GM12891 (cell line): Measurements from ENCODE around the gene TATDN2. TPM values are rescaled to one million over a fixed set of nuclear protein-coding genes. Genes with fewer than 3 reads are reported as not detected.

Source experiments
- DNase-seq: peaks from one replicate; pipeline ENCODE4 v3.0.0; 2011; ENCODE audit warnings: low spot score; ENCODE audit not compliant: insufficient read length
- FAIRE-seq: peaks from 2 replicates; lab custom pipeline; 2011; peaks lifted over from hg19 to GRCh38; lab: Jason Lieb, UNC
- PAX5 ChIP-seq: IDR thresholded peaks from 2 replicates; pipeline ENCODE4 v1.6.1; 2011; ENCODE audit warnings: low read length, moderate library complexity, mild to moderate bottlenecking; ENCODE audit not compliant: insufficient read depth, severe bottlenecking
- POLR2A ChIP-seq: IDR thresholded peaks from 2 replicates; pipeline ENCODE4 v1.6.1; 2011; ENCODE audit warnings: low read depth, low read length, control low read depth
- POLR2AphosphoS5 ChIP-seq: IDR thresholded peaks from 2 replicates; pipeline ENCODE4 v1.6.1; 2011; ENCODE audit warnings: low read depth, low read length, control low read depth
- POU2F2 ChIP-seq: IDR thresholded peaks from 2 replicates; pipeline ENCODE4 v1.6.1; 2011; ENCODE audit warnings: low read depth, mild to moderate bottlenecking, control low read depth, low read length, moderate library complexity
- SPI1 ChIP-seq: IDR thresholded peaks from 2 replicates; pipeline ENCODE4 v1.6.1; 2011; ENCODE audit warnings: low read depth, low read length, control low read depth
- TAF1 ChIP-seq: IDR thresholded peaks from 2 replicates; pipeline ENCODE4 v1.6.1; 2011; ENCODE audit warnings: low read depth, low read length, control low read depth
- polyA plus RNA-seq: library from polyadenylated mRNA; unstranded; fragments of >200 nt; gene quantifications from one replicate; pipeline ENCODE4 v1.2.1, GENCODE V29; 2012; ENCODE audit warnings: low read depth, missing spikeins, inconsistent platforms; ENCODE audit not compliant: missing spikeins

The TATDN2 gene, protein sequence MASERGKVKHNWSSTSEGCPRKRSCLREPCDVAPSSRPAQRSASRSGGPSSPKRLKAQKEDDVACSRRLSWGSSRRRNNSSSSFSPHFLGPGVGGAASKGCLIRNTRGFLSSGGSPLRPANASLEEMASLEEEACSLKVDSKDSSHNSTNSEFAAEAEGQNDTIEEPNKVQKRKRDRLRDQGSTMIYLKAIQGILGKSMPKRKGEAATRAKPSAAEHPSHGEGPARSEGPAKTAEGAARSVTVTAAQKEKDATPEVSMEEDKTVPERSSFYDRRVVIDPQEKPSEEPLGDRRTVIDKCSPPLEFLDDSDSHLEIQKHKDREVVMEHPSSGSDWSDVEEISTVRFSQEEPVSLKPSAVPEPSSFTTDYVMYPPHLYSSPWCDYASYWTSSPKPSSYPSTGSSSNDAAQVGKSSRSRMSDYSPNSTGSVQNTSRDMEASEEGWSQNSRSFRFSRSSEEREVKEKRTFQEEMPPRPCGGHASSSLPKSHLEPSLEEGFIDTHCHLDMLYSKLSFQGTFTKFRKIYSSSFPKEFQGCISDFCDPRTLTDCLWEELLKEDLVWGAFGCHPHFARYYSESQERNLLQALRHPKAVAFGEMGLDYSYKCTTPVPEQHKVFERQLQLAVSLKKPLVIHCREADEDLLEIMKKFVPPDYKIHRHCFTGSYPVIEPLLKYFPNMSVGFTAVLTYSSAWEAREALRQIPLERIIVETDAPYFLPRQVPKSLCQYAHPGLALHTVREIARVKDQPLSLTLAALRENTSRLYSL
- 21.8 TPM for polyA plus RNA-seq

DNA sequence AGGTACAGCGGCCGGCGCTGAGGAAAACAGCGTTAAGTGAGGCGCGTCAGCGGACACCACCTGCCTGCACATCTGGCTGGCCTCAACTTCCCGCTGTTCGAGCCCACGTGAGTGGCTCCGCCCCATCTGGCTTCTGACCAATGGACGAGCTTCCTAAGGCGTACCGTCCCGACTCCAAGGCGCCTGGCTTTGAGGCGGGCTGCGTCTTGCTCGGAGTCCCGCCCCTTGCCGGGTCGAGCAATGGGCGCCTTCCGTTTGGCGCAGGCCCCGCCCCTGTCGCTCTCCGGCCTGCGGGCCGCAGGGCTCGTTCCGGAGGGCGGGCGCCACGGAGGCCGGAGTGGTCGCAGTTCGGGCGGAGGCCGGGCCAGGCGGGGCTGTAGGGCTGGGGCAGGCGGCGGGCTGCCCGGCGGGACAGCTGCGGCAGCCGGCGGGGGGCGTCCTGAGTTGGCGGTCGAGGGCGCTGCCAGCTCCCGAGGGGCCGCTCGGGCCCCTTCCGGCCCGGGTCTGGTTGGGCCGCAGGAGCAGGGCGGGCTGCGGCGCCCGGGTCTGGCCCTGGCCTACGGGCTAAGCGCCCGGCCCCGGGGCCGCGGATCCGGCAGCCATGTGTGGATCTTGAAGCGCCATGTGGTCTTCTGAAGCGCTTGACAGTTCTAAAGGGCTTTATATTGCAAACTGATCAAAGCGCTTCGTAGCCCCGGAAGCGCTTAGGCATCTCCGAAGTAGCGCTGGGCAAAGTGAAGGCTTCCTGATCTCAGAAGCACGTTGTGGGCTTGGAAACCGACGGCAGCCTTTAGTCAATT is at the start of gene TATDN2:
TATDN2 (plus strand) TSS at position 276 of the 800 bp plus-strand sequence. CDS start 742 bp downstream, outside the sequence.
- peak; percentile 98 for DNase-seq
- peak; percentile 97 for FAIRE-seq
- TF ChIP-seq TAF1 (peak; percentile 57; the same call in 1 of the 2 replicates), SPI1 (no peak), POU2F2 (peak; percentile 39; the same call in 1 of the 2 replicates), POLR2AphosphoS5 (peak; percentile 57; the same call in 1 of the 2 replicates), PAX5 (no peak), POLR2A (peak; percentile 78)

DNA sequence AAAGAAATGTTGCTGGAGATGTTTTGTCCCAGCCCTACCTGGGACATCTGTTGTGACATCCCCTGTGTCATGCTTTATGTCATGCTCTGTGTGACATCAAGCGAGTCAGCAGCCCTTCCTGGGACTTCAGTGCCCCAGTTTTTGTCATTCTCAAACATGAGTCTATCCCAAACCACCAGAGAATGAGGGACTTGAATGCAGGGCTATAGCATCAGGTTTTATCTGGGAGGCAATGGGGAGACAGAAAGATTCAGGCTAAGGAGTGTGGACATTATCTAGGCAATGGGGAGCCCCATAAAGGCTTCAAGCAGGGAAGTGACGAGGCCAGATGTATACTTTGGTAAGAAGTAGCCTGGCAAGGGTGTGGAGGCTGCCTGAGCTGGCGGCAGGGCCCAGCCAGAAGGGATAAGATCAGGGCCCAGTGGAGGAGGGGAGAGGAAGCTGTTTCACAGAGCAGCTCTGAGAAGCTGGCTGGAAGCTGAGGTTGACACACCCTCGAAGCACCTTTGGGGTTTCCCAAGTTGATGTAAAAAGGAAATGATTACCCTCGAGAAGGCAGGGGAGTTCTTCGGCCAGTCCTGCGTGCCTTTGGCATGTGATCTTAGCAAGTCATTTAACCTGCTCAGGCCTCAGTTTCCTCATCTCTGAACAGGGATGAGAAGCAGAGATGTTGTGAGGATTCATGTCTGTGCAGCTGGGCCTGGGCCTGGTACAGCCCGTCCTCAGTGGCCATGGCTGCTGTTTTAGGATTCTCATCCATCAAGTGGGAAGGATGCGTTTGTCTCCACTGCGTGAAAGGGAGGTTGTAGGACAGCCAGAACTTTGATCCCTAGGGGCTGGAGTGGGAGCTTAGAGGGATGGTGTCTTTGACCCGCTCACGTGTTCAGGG is 49.3 kb upstream of the TATDN2 start:
- FAIRE-seq, result peak; percentile 78
- TF ChIP-seq SPI1 (peak; percentile 71), POLR2A (no peak; the same call in 1 of the 2 replicates), TAF1 (0 out of 2 replicates have a peak, but pooled peaks have one; percentile 40), POU2F2 (peak; percentile 66; the same call in 1 of the 2 replicates)
- DNase-seq, result peak; percentile 52

GRCh38 chr3:10204921-10205320 is 43.3 kb upstream of the TATDN2 start:
- TF ChIP-seq POLR2AphosphoS5 (no peak), TAF1 (no peak), SPI1 (no peak), POLR2A (no peak), POU2F2 (no peak), PAX5 (no peak)
- DNase-seq, result no peak
- FAIRE-seq, result no peak

DNA sequence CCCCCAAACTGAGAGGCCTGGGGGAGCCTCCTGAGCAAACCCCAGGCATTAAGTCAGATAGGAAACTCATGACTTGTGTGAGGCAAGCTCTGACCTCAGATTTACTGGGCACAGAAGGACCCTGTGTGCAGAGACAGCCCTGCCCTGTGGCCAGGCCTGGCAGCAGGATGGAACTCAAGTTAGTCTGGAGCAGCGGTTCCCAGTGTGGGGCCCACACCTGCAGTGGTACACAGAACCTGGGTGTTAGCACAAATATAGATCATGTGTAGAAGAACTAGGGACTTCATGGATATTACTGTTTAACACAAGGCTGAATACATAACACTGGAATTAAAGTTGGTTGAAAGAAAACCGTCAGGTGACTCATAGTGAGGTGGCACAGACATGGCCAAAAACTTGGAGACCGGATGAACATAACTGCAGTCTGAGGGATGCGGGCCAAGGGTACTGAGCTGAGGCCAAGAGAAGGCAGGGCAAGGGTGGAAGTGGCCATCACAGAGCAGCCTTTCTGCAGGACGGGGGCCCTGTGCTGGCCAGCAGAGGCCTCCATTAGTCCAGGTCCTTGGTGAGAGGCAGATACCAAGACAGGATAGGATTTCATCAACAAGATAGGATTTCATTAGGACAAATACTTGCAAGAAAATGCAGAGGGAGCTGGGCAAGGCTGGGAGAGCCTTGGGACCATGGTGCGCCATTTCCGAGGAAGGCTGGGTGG is 42.7 kb upstream of the TATDN2 start:
- no peak for TF ChIP-seq POLR2AphosphoS5
- no peak for TF ChIP-seq POLR2A
- no peak for TF ChIP-seq PAX5
- no peak for TF ChIP-seq SPI1
- TF ChIP-seq POU2F2, result no peak
- TF ChIP-seq TAF1, result no peak
- FAIRE-seq (no peak), DNase-seq (no peak)

DNA sequence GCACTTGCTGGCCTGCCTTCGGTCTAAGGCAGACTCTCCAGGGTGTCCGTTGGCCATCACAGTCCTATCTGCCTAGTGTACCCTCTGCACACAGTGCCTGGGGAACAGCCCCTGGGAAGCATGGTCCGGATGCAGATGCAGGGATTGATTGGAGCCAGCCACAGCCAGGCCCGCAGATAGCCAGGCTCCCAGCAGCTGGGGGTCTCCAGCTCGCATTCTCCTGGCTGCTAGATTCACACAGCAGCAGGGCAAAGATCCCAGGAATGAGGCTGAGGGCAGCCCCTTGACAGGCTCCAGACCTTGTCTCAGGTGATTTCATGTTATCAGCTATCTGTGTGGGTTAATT is 42.1 kb upstream of the TATDN2 start:
- FAIRE-seq, result no peak
- TF ChIP-seq POU2F2 (no peak), PAX5 (no peak), TAF1 (no peak), POLR2AphosphoS5 (no peak), SPI1 (no peak), POLR2A (no peak)

DNA sequence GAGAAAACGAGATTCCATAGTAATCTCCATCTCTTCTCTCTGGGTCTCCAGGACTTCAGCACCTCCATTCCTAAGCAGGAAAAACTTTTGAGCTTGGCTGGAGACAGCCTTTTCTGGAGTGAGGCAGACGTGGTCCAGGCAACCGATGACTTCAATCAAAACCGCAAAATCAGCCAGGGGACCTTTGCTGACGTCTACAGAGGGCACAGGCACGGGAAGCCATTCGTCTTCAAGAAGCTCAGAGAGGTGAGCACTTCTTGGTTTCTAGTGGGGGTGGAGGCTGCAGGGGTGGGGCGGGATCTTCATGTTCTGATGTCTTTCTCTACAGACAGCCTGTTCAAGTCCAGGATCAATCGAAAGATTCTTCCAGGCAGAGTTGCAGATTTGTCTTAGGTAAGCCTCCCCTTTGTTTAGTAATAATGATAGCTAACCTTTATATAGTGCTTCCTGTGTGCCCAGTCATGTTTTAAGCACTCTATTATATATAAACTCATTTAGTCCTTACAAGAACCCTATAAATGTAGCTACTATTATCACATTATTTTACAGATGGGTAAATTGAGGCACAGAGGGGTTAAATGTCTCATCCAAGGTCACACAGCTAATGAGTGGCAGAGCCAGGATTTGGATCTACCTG is 35.0 kb upstream of the TATDN2 start:
- no peak for TF ChIP-seq SPI1
- TF ChIP-seq POLR2AphosphoS5, result no peak
- no peak for TF ChIP-seq PAX5
- TF ChIP-seq POU2F2, result no peak
- TF ChIP-seq TAF1, result no peak
- no peak for TF ChIP-seq POLR2A
- DNase-seq (no peak), FAIRE-seq (no peak)

More for the DNA sequence above, 42.1 kb upstream of the TATDN2 start:
- no peak for DNase-seq
